ENCODE data around the gene DCTPP1.

DCTPP1 gene

DNA sequence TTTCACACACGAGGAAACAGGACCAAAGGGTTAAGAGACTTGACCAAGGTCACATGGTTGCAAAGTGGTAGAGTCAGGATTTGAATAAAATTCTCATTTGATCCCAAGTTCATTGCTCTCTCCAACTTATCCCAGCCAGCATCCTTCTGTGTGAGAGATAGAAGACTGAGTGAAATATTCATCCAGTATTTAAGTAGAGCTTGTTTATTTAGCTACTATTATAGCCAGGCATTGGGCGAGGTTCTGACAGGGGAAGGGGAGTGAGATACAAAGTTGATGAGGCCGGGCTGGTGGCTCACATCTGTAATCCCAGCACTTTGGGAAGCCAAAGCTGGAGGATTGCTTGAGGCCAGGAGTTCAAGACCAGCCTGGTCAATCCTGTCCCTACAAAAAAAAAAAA lies 47.2 kb upstream of the DCTPP1 start:
- Histone ChIP-seq H4K20me1 (ENCODE audit: insufficient read depth, low read length, poor library complexity, severe bottlenecking) (no peaks in the 10 kb centered on the region), H3K9ac (ENCODE audit: low read depth, low read length, poor library complexity, severe bottlenecking) (no peak overlapping the region), H3K9me3 (ENCODE audit: insufficient read depth, low read depth, low read length) (no peaks in the 10 kb centered on the region), H2AFZ (ENCODE audit: low read length) (no peak overlapping the region), H3K79me2 (ENCODE audit: insufficient read depth, low read length) (peaks cover 30% of the 10 kb centered on the region), H3K27me3 (ENCODE audit: insufficient read depth, low read length, poor library complexity, severe bottlenecking) (no peaks in the 10 kb centered on the region), H3K36me3 (ENCODE audit: insufficient read depth, low read length) (no peaks in the 10 kb centered on the region), H3K9me2 (replicated peaks; ENCODE audit: low read depth, low read length) (no peaks in the 10 kb centered on the region), H3K4me2 (ENCODE audit: low read depth, low read length, poor library complexity, severe bottlenecking) (no peak overlapping the region), H3K4me3 (ENCODE audit: low read length, poor library complexity, severe bottlenecking) (no peak overlapping the region), H3K4me1 (ENCODE audit: insufficient read depth, low read length, poor library complexity, severe bottlenecking) (peaks cover 26% of the 10 kb centered on the region), H3F3A (ENCODE audit: low read depth) (no peaks in the 10 kb centered on the region)
- TF ChIP-seq EZH2phosphoT487 (IDR thresholded peaks at IDR 0.05; ENCODE audit: borderline replicate concordance), result no peak
- TF ChIP-seq, protein P1, sequence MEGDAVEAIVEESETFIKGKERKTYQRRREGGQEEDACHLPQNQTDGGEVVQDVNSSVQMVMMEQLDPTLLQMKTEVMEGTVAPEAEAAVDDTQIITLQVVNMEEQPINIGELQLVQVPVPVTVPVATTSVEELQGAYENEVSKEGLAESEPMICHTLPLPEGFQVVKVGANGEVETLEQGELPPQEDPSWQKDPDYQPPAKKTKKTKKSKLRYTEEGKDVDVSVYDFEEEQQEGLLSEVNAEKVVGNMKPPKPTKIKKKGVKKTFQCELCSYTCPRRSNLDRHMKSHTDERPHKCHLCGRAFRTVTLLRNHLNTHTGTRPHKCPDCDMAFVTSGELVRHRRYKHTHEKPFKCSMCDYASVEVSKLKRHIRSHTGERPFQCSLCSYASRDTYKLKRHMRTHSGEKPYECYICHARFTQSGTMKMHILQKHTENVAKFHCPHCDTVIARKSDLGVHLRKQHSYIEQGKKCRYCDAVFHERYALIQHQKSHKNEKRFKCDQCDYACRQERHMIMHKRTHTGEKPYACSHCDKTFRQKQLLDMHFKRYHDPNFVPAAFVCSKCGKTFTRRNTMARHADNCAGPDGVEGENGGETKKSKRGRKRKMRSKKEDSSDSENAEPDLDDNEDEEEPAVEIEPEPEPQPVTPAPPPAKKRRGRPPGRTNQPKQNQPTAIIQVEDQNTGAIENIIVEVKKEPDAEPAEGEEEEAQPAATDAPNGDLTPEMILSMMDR (conservative IDR thresholded peaks at IDR 0.05; ENCODE audit: low read length), result no peak

DNA sequence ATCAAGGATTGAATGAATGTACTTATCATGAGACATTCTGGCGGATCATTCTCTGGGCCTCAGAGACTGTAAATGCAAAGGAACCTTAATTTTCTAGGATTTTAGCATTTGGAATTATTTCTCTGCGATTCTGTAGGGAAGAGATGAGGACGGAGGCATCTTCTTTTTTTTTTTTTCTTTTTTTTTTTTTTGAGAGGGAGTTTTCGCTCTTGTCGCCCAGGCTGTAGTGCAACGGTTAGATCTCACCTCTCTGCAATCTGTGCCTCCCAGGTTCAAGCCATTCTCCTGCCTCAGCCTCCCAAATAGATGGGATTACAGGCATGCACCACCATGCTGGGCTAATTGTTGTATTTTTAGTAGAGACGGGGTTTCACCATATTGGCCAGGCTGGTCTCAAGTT lies 44.9 kb upstream of the DCTPP1 start:
- Histone ChIP-seq H3K4me2 (ENCODE audit: low read depth, low read length, poor library complexity, severe bottlenecking) (peak overlapping the region; percentile 88), H3K36me3 (ENCODE audit: insufficient read depth, low read length) (no peaks in the 10 kb centered on the region), H3K9ac (ENCODE audit: low read depth, low read length, poor library complexity, severe bottlenecking) (peak overlapping the region; percentile 82), H3F3A (ENCODE audit: low read depth) (no peaks in the 10 kb centered on the region), H3K4me1 (ENCODE audit: insufficient read depth, low read length, poor library complexity, severe bottlenecking) (peaks cover 41% of the 10 kb centered on the region), H3K9me2 (replicated peaks; ENCODE audit: low read depth, low read length) (no peaks in the 10 kb centered on the region), H3K4me3 (ENCODE audit: low read length, poor library complexity, severe bottlenecking) (peak overlapping the region; percentile 74), H4K20me1 (ENCODE audit: insufficient read depth, low read length, poor library complexity, severe bottlenecking) (no peaks in the 10 kb centered on the region), H3K79me2 (ENCODE audit: insufficient read depth, low read length) (peaks cover 30% of the 10 kb centered on the region), H3K9me3 (ENCODE audit: insufficient read depth, low read depth, low read length) (no peaks in the 10 kb centered on the region), H2AFZ (ENCODE audit: low read length) (no peak overlapping the region), H3K27me3 (ENCODE audit: insufficient read depth, low read length, poor library complexity, severe bottlenecking) (no peaks in the 10 kb centered on the region)
- TF ChIP-seq, protein P1 (conservative IDR thresholded peaks at IDR 0.05; ENCODE audit: low read length), result no peak
- no peak for TF ChIP-seq EZH2phosphoT487 (IDR thresholded peaks at IDR 0.05; ENCODE audit: borderline replicate concordance)

DNA sequence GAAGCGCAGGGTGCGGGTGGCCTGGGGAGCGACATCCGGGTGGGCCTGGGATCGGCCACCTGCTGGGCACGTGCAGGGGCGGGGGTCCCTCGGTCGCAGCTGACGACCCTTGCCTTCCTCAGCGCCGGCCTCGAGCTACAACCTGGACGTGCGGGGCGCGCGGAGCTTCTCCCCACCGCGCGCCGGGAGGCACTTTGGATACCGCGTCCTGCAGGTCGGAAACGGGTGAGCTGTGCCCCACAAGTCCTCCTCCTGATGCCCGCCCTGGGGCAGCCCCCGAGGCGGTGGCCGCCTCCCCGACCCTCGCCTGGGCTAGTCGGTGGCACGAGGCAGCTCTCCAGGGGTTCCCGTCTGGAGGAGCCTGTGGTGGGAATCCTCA lies 44.2 kb upstream of the DCTPP1 start:
- peak overlapping the region; percentile 74 for H3K4me3 ChIP-seq (ENCODE audit: low read length, poor library complexity, severe bottlenecking)
- no peaks in the 10 kb centered on the region for H3K9me3 ChIP-seq (ENCODE audit: insufficient read depth, low read depth, low read length)
- no peaks in the 10 kb centered on the region for H3K27me3 ChIP-seq (ENCODE audit: insufficient read depth, low read length, poor library complexity, severe bottlenecking)
- H3K36me3 ChIP-seq (ENCODE audit: insufficient read depth, low read length), result no peaks in the 10 kb centered on the region
- H4K20me1 ChIP-seq (ENCODE audit: insufficient read depth, low read length, poor library complexity, severe bottlenecking), result no peaks in the 10 kb centered on the region
- H3K4me2 ChIP-seq (ENCODE audit: low read depth, low read length, poor library complexity, severe bottlenecking), result peak overlapping the region; percentile 88
- H3F3A ChIP-seq (ENCODE audit: low read depth), result no peaks in the 10 kb centered on the region
- H3K79me2 ChIP-seq (ENCODE audit: insufficient read depth, low read length), result peaks cover 30% of the 10 kb centered on the region
- peak overlapping the region; percentile 82 for H3K9ac ChIP-seq (ENCODE audit: low read depth, low read length, poor library complexity, severe bottlenecking)
- H3K4me1 ChIP-seq (ENCODE audit: insufficient read depth, low read length, poor library complexity, severe bottlenecking), result peaks cover 41% of the 10 kb centered on the region
- no peaks in the 10 kb centered on the region for H3K9me2 ChIP-seq (replicated peaks; ENCODE audit: low read depth, low read length)
- TF ChIP-seq, protein P1 (conservative IDR thresholded peaks at IDR 0.05; ENCODE audit: low read length), result no peak
- no peak for TF ChIP-seq EZH2phosphoT487 (IDR thresholded peaks at IDR 0.05; ENCODE audit: borderline replicate concordance)
- no peak overlapping the region for H2AFZ ChIP-seq (ENCODE audit: low read length)
